ENCODE measurements around the gene IPPK.

- TF ChIP-seq, protein P1, sequence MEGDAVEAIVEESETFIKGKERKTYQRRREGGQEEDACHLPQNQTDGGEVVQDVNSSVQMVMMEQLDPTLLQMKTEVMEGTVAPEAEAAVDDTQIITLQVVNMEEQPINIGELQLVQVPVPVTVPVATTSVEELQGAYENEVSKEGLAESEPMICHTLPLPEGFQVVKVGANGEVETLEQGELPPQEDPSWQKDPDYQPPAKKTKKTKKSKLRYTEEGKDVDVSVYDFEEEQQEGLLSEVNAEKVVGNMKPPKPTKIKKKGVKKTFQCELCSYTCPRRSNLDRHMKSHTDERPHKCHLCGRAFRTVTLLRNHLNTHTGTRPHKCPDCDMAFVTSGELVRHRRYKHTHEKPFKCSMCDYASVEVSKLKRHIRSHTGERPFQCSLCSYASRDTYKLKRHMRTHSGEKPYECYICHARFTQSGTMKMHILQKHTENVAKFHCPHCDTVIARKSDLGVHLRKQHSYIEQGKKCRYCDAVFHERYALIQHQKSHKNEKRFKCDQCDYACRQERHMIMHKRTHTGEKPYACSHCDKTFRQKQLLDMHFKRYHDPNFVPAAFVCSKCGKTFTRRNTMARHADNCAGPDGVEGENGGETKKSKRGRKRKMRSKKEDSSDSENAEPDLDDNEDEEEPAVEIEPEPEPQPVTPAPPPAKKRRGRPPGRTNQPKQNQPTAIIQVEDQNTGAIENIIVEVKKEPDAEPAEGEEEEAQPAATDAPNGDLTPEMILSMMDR (IDR thresholded peaks at IDR 0.05; ENCODE audit: borderline replicate concordance, extremely low read depth, low read length, poor library complexity, severe bottlenecking): no peak
- TF ChIP-seq EZH2 (IDR thresholded peaks at IDR 0.05; ENCODE audit: borderline replicate concordance, low read depth, low read length, severe bottlenecking): no peak
Measured at GRCh38 chr9:92635760-92636159, 34.2 kb downstream of the IPPK start.
